HepG2 (cell line): ENCODE measurements around the gene SEC14L5. TPM values are rescaled to one million over a fixed set of nuclear protein-coding genes. Genes with fewer than 3 reads are reported as not detected.

Source experiments
- GPN1 ChIP-seq: sonication (generic); formaldehyde crosslinking; IDR thresholded peaks from 2 replicates; pipeline ENCODE4 v1.5.1; 2020; ENCODE audit warnings: missing genetic modification reagents, borderline replicate concordance
- HNF1A ChIP-seq, 2 experiments: sonication (generic) in 1 of 2; formaldehyde crosslinking in 1 of 2; IDR thresholded peaks; 2 replicates each; pipeline versions ENCODE4 v1.4.0 to v1.6.1; 2016 to 2020; ENCODE audit warnings: borderline replicate concordance in 1 of 2, low read depth in 1 of 2, mild to moderate bottlenecking in 1 of 2, missing genetic modification reagents in 1 of 2
- HNRNPL ChIP-seq: fragments of 200-400 bp; formaldehyde crosslinking; IDR thresholded peaks from 2 replicates; pipeline ENCODE4 v1.6.1; 2017; ENCODE audit warnings: mild to moderate bottlenecking, low read depth, low read length
- HOXA3 ChIP-seq: sonication (generic); formaldehyde crosslinking; IDR thresholded peaks from 2 replicates; pipeline ENCODE4 v1.5.0; 2020; ENCODE audit warnings: missing genetic modification reagents
- MIXL1 ChIP-seq: IDR thresholded peaks from 2 replicates; pipeline ENCODE4 v1.6.1; 2016
- NONO ChIP-seq, 2 experiments: fragments of 450-650 bp in 1 of 2; sonication (generic) in 1 of 2; formaldehyde crosslinking in 1 of 2; IDR thresholded peaks in 1 of 2; conservative IDR thresholded peaks in 1 of 2; 2 replicates each; pipeline versions ENCODE4 v1.6.1 to v1.8.0; 2017 to 2022; ENCODE audit warnings: mild to moderate bottlenecking in 1 of 2, missing genetic modification reagents in 1 of 2, moderate library complexity in 1 of 2
- TFAP4 ChIP-seq: sonication (generic); IDR thresholded peaks from 2 replicates; pipeline ENCODE4 v1.6.1; 2016; ENCODE audit warnings: low read depth, borderline replicate concordance
- TSC22D2 ChIP-seq: sonication (generic); formaldehyde crosslinking; IDR thresholded peaks from 2 replicates; pipeline ENCODE4 v1.5.1; 2020; ENCODE audit warnings: missing genetic modification reagents, mild to moderate bottlenecking, borderline replicate concordance
- ZEB1 ChIP-seq: IDR thresholded peaks from 2 replicates; pipeline ENCODE4 v1.6.1; 2012; ENCODE audit warnings: mild to moderate bottlenecking, low read depth, inconsistent platforms; ENCODE audit not compliant: insufficient replicate concordance
- ZFP82 ChIP-seq: sonication (generic); formaldehyde crosslinking; IDR thresholded peaks from 2 replicates; pipeline ENCODE4 v1.5.1; 2020; ENCODE audit warnings: mild to moderate bottlenecking, missing genetic modification reagents, borderline replicate concordance
- ZMYM4 ChIP-seq: sonication (generic); formaldehyde crosslinking; IDR thresholded peaks from 2 replicates; pipeline ENCODE4 v1.8.1; 2023; ENCODE audit warnings: mild to moderate bottlenecking, missing genetic modification reagents
- ZNF609 ChIP-seq: sonication (generic); formaldehyde crosslinking; IDR thresholded peaks from 2 replicates; pipeline ENCODE4 v1.4.0; 2020; ENCODE audit warnings: mild to moderate bottlenecking, missing genetic modification reagents, borderline replicate concordance
- polyA plus RNA-seq, 8 experiments: library from polyadenylated mRNA; depleted of rRNA in 3 of 8; stranded (reverse) in 7 of 8; unstranded in 1 of 8; fragments of >200 nt; fragmentation: Illumina TruSeq in 4 of 8; extraction: Trizol in 4 of 8; gene quantifications; 2 replicates each; pipeline versions ENCODE4 v1.2.1 to v1.2.3, GENCODE V29; 2011 to 2016; ENCODE audit warnings: low read depth in 4 of 8, missing spikeins in 1 of 8, mixed read lengths in 1 of 8; ENCODE audit not compliant: insufficient read depth in 1 of 8
- total RNA-seq, 5 experiments: library from RNA; depleted of rRNA; stranded (reverse); fragments of >200 nt; fragmentation: Illumina TruSeq; extraction: Trizol; gene quantifications; 2 replicates each; pipeline ENCODE4 v1.2.3, GENCODE V29; 2016; ENCODE audit warnings: low read depth in 1 of 5
- TF ChIP-seq, protein P1 (sequence below): sonication (generic); formaldehyde crosslinking; IDR thresholded peaks from 2 replicates; pipeline ENCODE4 v1.4.0; 2020; ENCODE audit warnings: missing genetic modification reagents
- TF ChIP-seq, protein P2 (sequence below): sonication (generic); formaldehyde crosslinking; IDR thresholded peaks from 2 replicates; pipeline ENCODE4 v1.4.0; 2020; ENCODE audit warnings: missing genetic modification reagents, borderline replicate concordance

SEC14L5 gene
- total and polyA plus RNA-seq, 2 of the 13 experiments (the other 11 are each of a cell fraction or from before 2014, with no cell fraction given): 0.40 to 0.42 TPM

DNA sequence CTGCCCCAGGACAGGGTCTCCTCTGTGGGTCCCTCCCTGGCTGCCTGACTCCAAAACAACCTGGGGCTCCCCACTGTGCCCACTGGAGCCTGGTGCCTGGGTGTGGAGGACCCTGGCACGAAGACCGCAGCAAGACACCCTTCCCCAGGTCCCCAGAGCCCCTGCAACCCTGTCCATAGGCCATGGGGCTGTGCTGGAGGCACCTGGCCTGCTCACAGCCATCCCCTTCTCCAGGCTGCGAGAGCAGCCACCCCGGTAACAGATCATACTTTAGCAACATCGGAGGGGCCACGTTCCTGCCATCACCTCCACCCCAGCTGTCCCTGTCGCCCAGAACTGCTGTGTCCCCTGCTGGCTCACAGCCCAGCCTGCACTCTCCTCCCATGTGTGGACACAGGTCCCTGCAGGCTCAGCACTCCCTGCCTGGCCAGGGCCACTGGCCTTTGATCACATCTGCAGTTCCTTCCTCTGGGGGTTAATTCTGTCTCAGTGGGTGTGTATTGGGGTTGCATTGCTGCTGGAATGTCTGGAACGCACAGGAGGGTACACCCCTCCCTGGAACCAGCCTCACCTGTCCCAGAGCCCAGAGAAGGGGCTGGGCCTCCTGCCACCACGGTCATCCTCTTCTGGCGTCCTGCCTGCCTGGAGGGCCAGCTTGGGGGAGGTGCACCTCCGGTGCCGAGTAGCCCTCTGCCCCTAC lies 33.4 kb upstream of the SEC14L5 start (continued):
- TF ChIP-seq GPN1 (CRISPR knock-in tag) (no peak), NONO (IDR thresholded peaks at IDR 0.05) (no peak), NONO (CRISPR knock-in tag; conservative IDR thresholded peaks at IDR 0.05) (peak; percentile 68), ZEB1 (peak; percentile 97), MIXL1 (CRISPR knock-in tag) (peak; percentile 35; the same call in 1 of the 2 replicates), TSC22D2 (CRISPR knock-in tag) (no peak), HNRNPL (0 out of 2 replicates have a peak, but pooled peaks have one; percentile 60), ZNF609 (CRISPR knock-in tag) (0 out of 2 replicates have a peak, but pooled peaks have one; percentile 18), TFAP4 (peak; percentile 73; the same call in 1 of the 2 replicates), HOXA3 (CRISPR knock-in tag) (peak; percentile 69), ZFP82 (no peak), ZMYM4 (CRISPR knock-in tag) (peak; percentile 56), HNF1A (IDR thresholded peaks at IDR 0.05; ENCODE audit: low read depth) (no peak), HNF1A (CRISPR knock-in tag; IDR thresholded peaks at IDR 0.05; ENCODE audit: borderline replicate concordance) (peak; percentile 32; the same call in 1 of the 2 replicates)
- TF ChIP-seq, protein P1, sequence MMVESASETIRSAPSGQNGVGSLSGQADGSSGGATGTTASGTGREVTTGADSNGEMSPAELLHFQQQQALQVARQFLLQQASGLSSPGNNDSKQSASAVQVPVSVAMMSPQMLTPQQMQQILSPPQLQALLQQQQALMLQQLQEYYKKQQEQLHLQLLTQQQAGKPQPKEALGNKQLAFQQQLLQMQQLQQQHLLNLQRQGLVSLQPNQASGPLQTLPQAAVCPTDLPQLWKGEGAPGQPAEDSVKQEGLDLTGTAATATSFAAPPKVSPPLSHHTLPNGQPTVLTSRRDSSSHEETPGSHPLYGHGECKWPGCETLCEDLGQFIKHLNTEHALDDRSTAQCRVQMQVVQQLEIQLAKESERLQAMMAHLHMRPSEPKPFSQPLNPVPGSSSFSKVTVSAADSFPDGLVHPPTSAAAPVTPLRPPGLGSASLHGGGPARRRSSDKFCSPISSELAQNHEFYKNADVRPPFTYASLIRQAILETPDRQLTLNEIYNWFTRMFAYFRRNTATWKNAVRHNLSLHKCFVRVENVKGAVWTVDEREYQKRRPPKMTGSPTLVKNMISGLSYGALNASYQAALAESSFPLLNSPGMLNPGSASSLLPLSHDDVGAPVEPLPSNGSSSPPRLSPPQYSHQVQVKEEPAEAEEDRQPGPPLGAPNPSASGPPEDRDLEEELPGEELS: peak; percentile 72
- TF ChIP-seq, protein P2, sequence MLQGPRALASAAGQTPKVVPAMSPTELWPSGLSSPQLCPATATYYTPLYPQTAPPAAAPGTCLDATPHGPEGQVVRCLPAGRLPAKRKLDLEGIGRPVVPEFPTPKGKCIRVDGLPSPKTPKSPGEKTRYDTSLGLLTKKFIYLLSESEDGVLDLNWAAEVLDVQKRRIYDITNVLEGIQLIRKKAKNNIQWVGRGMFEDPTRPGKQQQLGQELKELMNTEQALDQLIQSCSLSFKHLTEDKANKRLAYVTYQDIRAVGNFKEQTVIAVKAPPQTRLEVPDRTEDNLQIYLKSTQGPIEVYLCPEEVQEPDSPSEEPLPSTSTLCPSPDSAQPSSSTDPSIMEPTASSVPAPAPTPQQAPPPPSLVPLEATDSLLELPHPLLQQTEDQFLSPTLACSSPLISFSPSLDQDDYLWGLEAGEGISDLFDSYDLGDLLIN (CRISPR knock-in tag): no peak
